RWPE1 (cell line): ENCODE results near the gene SCAMP3.
"Not testable (repeated sequence)": the region's sequence is repeated elsewhere in the genome, so short reads cannot be mapped to it uniquely, and the experiment has no call there.

Experiments
- CTCF ChIA-PET: fragments of 350-600 bp; sonication (Branson Sonifier 250); formaldehyde crosslinking; extraction: SDS; loops from one replicate; lab custom pipeline; 2021; lab: Yijun Ruan, JAX
- POLR2A ChIA-PET: fragments of 400-600 bp; formaldehyde crosslinking; extraction: SDS; loops from one replicate; lab custom pipeline; 2020; ENCODE audit warnings: antibody characterized with exemption; ENCODE audit not compliant: low non-redundant PET; lab: Yijun Ruan, JAX
- DNase-seq: peaks from one replicate; pipeline ENCODE4 v3.0.0; 2012; ENCODE audit warnings: low spot score
- H3K27ac ChIP-seq: fragments of 450-650 bp; 2 replicates; pipeline ENCODE4 v1.5.1; 2017
- TF ChIP-seq, protein P1 (sequence below): fragments of 450-650 bp; conservative IDR thresholded peaks from 2 replicates; pipeline ENCODE4 v1.5.1; 2017; ENCODE audit warnings: low read depth, mild to moderate bottlenecking

SCAMP3 gene

DNA sequence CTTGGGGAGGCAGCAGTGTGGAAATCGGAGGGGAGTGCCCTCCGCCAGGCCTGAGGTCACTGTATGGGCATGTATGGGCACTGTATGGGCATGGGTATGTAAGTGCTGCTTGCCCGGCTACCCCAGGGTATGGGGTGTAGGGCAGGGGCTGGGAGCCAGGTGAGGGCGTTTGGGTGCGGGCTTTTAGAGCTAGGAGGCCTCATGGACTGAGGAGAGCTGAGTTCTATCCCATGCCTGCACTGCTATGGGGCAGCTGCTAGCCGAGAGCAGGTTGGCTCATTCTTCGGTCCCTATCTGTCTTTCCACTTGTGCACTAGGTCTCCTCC is 33.7 kb upstream of the SCAMP3 start:
- POLR2A ChIA-PET = no interaction called here
- H3K27ac ChIP-seq = no peak overlapping the region
- no peak for DNase-seq
- CTCF ChIA-PET = no interaction called here
- TF ChIP-seq, protein P1, sequence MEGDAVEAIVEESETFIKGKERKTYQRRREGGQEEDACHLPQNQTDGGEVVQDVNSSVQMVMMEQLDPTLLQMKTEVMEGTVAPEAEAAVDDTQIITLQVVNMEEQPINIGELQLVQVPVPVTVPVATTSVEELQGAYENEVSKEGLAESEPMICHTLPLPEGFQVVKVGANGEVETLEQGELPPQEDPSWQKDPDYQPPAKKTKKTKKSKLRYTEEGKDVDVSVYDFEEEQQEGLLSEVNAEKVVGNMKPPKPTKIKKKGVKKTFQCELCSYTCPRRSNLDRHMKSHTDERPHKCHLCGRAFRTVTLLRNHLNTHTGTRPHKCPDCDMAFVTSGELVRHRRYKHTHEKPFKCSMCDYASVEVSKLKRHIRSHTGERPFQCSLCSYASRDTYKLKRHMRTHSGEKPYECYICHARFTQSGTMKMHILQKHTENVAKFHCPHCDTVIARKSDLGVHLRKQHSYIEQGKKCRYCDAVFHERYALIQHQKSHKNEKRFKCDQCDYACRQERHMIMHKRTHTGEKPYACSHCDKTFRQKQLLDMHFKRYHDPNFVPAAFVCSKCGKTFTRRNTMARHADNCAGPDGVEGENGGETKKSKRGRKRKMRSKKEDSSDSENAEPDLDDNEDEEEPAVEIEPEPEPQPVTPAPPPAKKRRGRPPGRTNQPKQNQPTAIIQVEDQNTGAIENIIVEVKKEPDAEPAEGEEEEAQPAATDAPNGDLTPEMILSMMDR = no peak

DNA sequence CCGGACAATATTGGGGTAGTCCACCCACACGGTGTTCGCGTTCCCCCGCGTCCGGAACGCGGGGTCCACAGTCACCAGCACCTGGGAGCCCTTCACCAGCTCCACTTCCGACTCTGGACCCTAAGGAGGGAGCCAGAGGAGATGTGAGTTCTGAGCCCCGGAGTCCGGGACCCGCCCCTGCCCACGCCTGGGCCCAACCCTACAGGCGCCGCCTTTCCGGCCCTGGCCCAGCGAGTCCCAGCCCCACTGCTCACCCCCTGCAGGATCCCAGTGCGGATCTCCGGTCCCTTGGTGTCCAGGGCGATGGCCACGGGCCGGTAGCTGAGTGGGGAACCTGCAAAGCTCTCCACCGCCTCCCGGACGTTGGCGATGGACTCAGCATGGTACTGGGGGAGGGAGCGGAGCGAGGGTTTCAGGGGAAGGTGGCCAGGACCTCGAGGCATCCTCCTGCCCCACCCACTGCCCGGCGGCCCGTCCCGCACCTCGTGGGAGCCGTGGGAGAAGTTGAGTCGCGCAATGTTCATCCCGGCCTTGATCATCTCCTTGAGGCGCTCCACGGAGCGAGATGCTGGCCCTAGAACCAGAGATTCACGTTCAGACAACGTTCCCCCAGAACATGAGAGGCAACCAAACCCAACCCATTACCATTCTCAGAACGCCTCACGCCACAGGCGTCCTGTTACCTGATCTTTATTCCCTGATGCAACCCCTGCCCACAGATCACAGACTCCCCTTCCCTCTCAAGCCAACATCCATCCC is 33.2 kb upstream of the SCAMP3 start:
- TF ChIP-seq, protein P1 = no peak
- ChIA-PET CTCF (interaction anchor here (0.9 kb wide), 1 partner anchor 16 kb away, joined by 4 read pairs; no protein-coding TSS in a partner anchor), POLR2A (no interaction called here)
- H3K27ac ChIP-seq = no peak overlapping the region
- no peak for DNase-seq

DNA sequence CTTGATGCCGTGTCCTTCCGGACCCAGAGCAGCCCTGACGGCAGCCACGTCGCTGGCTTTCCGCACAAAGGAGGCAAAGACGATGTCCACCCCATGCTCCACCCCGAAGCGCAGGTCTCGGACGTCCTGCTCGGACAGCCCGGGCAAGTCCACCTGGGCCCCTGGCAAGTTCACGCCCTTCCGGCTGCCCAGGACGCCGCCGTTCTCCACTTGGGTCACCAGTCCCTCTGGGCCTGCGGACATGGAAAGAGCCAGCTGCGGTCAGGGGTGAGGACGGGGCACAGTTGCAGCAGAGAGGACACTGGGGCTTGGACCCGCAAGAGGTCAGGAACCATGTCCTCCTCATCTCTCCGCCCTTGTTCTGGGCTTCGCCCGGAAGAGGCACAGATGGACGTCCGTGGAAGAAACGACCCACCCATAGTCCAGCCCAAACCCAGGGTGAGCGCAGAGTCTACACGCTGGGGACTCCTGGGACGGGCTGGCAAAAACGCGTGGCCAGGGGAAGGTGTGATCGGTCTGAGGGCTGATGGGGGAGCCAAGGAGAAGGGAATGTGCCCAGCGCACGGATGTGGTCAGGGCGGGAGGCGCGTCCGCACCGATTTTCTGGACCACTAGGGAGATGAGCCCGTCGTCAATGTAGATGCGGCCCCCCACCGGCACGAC is 32.5 kb upstream of the SCAMP3 start:
- ChIA-PET POLR2A (no interaction called here), CTCF (interaction anchor here (0.9 kb wide), 1 partner anchor 16 kb away, joined by 4 read pairs; no protein-coding TSS in a partner anchor)
- H3K27ac ChIP-seq = no peak overlapping the region
- no peak for DNase-seq
- TF ChIP-seq, protein P1 = no peak

DNA sequence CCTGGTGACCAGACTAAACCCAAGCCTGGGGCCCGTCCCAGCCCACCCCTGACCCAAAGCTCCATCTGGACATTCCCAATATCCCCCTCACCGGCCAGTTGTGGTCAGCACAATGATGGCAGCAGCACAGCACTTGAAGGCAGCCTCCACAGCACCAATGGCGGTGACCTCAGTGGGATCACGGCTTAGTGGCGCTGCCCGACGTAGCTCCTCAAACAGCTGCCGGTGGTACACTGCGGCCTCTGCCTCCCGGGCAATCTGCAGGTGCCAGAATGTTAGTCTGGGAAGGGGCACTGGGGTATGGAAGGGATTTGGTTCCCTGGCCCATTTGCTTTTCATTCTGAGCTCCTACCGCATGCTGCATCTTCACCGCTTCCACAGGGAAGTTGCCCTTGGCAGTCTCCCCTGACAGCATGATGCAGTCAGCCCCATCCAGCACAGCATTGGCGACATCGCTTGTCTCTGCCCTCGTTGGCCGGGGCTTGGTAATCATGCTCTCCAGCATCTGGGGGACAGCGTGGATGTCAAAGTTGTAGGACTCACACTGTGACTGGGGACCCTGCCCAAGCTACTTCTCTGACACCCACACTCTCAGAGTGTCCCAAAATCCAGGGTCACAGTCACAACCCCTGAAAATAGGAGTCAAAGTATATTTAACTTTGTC is 31.1 kb upstream of the SCAMP3 start:
- DNase-seq = no peak
- ChIA-PET CTCF (interaction anchor here (1.0 kb wide), 1 partner anchor 48 kb away, joined by 3 read pairs; no protein-coding TSS in a partner anchor), POLR2A (no interaction called here)
- no peak overlapping the region for H3K27ac ChIP-seq
- TF ChIP-seq, protein P1 = no peak

DNA sequence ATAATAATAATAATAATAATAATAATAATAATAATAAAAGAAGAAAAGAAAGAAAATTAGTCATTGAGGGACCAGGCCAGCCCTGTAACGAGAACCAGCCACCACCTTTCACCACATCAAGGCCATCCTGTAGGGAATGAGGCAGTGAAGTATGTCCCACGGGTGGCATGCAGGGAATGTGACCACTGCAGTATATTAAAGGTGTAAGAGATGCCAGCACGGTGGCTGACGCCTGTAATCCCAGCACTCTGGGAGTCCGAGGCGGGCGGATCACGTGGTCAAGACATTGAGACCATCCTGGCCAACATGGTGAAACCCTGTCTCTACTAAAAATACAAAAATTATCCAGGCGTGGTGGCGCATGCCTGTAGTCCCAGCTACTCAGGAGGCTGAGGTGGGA is 28.8 kb upstream of the SCAMP3 start:
- H3K27ac ChIP-seq, POLR2A ChIA-PET, CTCF ChIA-PET, DNase-seq: not testable (repeated sequence)

DNA sequence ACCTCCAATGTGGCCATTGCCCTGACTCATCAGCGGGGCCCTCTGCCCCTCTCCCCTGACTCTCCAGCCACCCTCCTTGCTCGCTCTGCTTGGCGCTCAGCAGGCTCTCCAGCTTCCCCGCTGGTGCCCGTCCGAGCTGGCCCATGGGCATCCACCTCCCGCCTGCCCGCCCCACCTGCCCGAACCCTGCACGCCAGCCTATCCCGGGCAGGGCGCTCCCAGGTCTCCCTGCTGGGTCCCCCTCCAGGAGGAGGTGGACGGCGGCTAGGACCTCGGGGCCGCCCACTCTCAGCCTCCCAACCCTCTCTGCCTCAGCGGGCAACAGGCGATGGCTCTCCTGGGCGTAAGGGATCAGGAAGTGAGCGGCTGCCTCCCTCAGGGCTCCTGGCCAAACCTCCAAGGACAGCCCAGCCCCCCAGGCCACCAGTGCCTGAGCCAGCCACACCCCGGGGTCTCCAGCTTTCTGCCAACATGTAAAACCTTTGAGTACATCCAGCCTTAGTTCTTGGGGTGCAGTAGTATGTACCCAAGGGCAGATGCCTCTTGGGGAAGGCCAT is 25.9 kb upstream of the SCAMP3 start:
- CTCF ChIA-PET = interaction anchor here (0.6 kb wide), 1 partner anchor 809 kb away, joined by 4 read pairs; no protein-coding TSS in a partner anchor
- no peak overlapping the region for H3K27ac ChIP-seq
- no peak for DNase-seq
- POLR2A ChIA-PET = no interaction called here
- TF ChIP-seq, protein P1 = no peak
